SK-N-SH treated with all-trans-retinoic acid at 6 μM for 48 hours (cell line): ENCODE data around the gene GGACT.

Experiments
- ATAC-seq: fragments of 200-7000 bp; cut with Tn5 transposase; 3 replicates; pipeline ENCODE4 v1.9.1; 2020; ENCODE audit warnings: mild to moderate bottlenecking, moderate library complexity
- BACH2 ChIP-seq: fragments of 250-450 bp; sonication (Bioruptor Pico); IDR thresholded peaks from 2 replicates; pipeline ENCODE4 v1.9.0; 2021; ENCODE audit warnings: mild to moderate bottlenecking, borderline replicate concordance
- CREB5 ChIP-seq: fragments of 250-450 bp; sonication (Bioruptor Pico); IDR thresholded peaks from 2 replicates; pipeline ENCODE4 v1.5.1; 2020; ENCODE audit warnings: low read depth, mild to moderate bottlenecking, moderate library complexity
- CSDC2 ChIP-seq: fragments of 250-450 bp; sonication (Bioruptor Pico); IDR thresholded peaks from 2 replicates; pipeline ENCODE4 v1.5.0; 2020; ENCODE audit warnings: mild to moderate bottlenecking, moderate library complexity
- ESRRG ChIP-seq: fragments of 250-450 bp; sonication (Bioruptor Pico); IDR thresholded peaks from 2 replicates; pipeline ENCODE4 v1.6.1; 2021; ENCODE audit warnings: mild to moderate bottlenecking
- GLIS3 ChIP-seq: fragments of 250-450 bp; sonication (Bioruptor Pico); IDR thresholded peaks from 2 replicates; pipeline ENCODE4 v1.5.0; 2020; ENCODE audit warnings: mild to moderate bottlenecking, moderate library complexity
- ISL1 ChIP-seq: fragments of 250-450 bp; sonication (Bioruptor Pico); IDR thresholded peaks from 2 replicates; pipeline ENCODE4 v2.1.2; 2022; ENCODE audit warnings: mild to moderate bottlenecking, moderate library complexity
- OSR1 ChIP-seq: fragments of 250-450 bp; sonication (Bioruptor Pico); IDR thresholded peaks from 2 replicates; pipeline ENCODE4 v1.8.0; 2022; ENCODE audit warnings: moderate library complexity, mild to moderate bottlenecking, inconsistent platforms
- PATZ1 ChIP-seq: fragments of 250-450 bp; sonication (Bioruptor Pico); IDR thresholded peaks from 2 replicates; pipeline ENCODE4 v1.8.0; 2020; ENCODE audit warnings: mild to moderate bottlenecking, moderate library complexity, borderline replicate concordance
- POU6F1 ChIP-seq: fragments of 250-450 bp; sonication (Bioruptor Pico); IDR thresholded peaks from 2 replicates; pipeline ENCODE4 v1.8.0; 2021; ENCODE audit warnings: low read depth, mild to moderate bottlenecking, moderate library complexity, borderline replicate concordance
- PPARA ChIP-seq: fragments of 250-450 bp; sonication (Bioruptor Pico); IDR thresholded peaks from 2 replicates; pipeline ENCODE4 v1.5.0; 2020; ENCODE audit warnings: mild to moderate bottlenecking, borderline replicate concordance
- RARB ChIP-seq: fragments of 250-450 bp; sonication (Bioruptor Pico); IDR thresholded peaks from 2 replicates; pipeline ENCODE4 v1.8.0; 2021; ENCODE audit warnings: mild to moderate bottlenecking, moderate library complexity
- SNAI2 ChIP-seq: fragments of 250-450 bp; sonication (Bioruptor Pico); IDR thresholded peaks from 2 replicates; pipeline ENCODE4 v1.5.0; 2020; ENCODE audit warnings: mild to moderate bottlenecking, moderate library complexity
- TCF4 ChIP-seq: fragments of 250-450 bp; sonication (Bioruptor Pico); IDR thresholded peaks from 2 replicates; pipeline ENCODE4 v1.8.0; 2021; ENCODE audit warnings: mild to moderate bottlenecking, moderate library complexity, borderline replicate concordance
- TSHZ2 ChIP-seq: fragments of 250-450 bp; sonication (Bioruptor Pico); IDR thresholded peaks from 2 replicates; pipeline ENCODE4 v1.5.0; 2020; ENCODE audit warnings: mild to moderate bottlenecking, moderate library complexity
- ZC3H10 ChIP-seq: fragments of 250-450 bp; sonication (Bioruptor Pico); IDR thresholded peaks from 2 replicates; pipeline ENCODE4 v1.5.1; 2021; ENCODE audit warnings: mild to moderate bottlenecking, moderate library complexity
- ZFP3 ChIP-seq: fragments of 250-450 bp; sonication (Bioruptor Pico); IDR thresholded peaks from 2 replicates; pipeline ENCODE4 v1.5.0; 2020; ENCODE audit warnings: mild to moderate bottlenecking, moderate library complexity
- ZFP30 ChIP-seq: fragments of 450-650 bp; formaldehyde crosslinking; IDR thresholded peaks from 2 replicates; pipeline ENCODE4 v1.5.0; 2022; ENCODE audit warnings: mild to moderate bottlenecking, moderate library complexity
- ZNF565 ChIP-seq: fragments of 450-650 bp; formaldehyde crosslinking; conservative IDR thresholded peaks from 2 replicates; pipeline ENCODE4 v1.5.0; 2020; ENCODE audit warnings: low read depth, mild to moderate bottlenecking, moderate library complexity
- ZNF70 ChIP-seq: fragments of 450-650 bp; formaldehyde crosslinking; IDR thresholded peaks from 2 replicates; pipeline ENCODE4 v1.5.0; 2020; ENCODE audit warnings: mild to moderate bottlenecking, moderate library complexity
- ZNF8 ChIP-seq: fragments of 450-650 bp; formaldehyde crosslinking; IDR thresholded peaks from 2 replicates; pipeline ENCODE4 v1.5.0; 2020; ENCODE audit warnings: mild to moderate bottlenecking, moderate library complexity

The GGACT gene

GRCh38 chr13:100534911-100535310, 53.7 kb downstream of the GGACT start (continued):
- TF ChIP-seq TSHZ2 (CRISPR knock-in tag), result no peak
- no peak for TF ChIP-seq PPARA (CRISPR knock-in tag)
- TF ChIP-seq ZFP3 (CRISPR knock-in tag), result no peak

GRCh38 chr13:100534147-100534843, 54.3 kb downstream of the GGACT start:
- TF ChIP-seq ZFP3 (CRISPR knock-in tag), result no peak
- no peak for TF ChIP-seq ISL1 (CRISPR knock-in tag)
- no peak for TF ChIP-seq RARB (CRISPR knock-in tag)
- TF ChIP-seq BACH2 (CRISPR knock-in tag), result no peak
- no peak for TF ChIP-seq ZNF565
- no peak for TF ChIP-seq SNAI2 (CRISPR knock-in tag)
- TF ChIP-seq ZC3H10 (CRISPR knock-in tag), result no peak
- TF ChIP-seq POU6F1 (CRISPR knock-in tag), result no peak
- TF ChIP-seq TCF4 (CRISPR knock-in tag), result no peak
- TF ChIP-seq, all 23 proteins: peak for 0
- no peak for ATAC-seq

GRCh38 chr13:100533588-100534041, 55.0 kb downstream of the GGACT start:
- ATAC-seq, result no peak
- TF ChIP-seq BACH2 (CRISPR knock-in tag) (no peak), ZC3H10 (CRISPR knock-in tag) (no peak), ZNF70 (CRISPR knock-in tag) (no peak), OSR1 (no peak), CSDC2 (CRISPR knock-in tag) (no peak), ZNF8 (CRISPR knock-in tag) (no peak)
- TF ChIP-seq, all 23 proteins: peak for 0

GRCh38 chr13:100532836-100533435, 55.7 kb downstream of the GGACT start:
- no peak; the same call in 2 of the 3 replicates for ATAC-seq
- no peak for TF ChIP-seq SNAI2 (CRISPR knock-in tag)
- no peak for TF ChIP-seq ZFP3 (CRISPR knock-in tag)
- TF ChIP-seq BACH2 (CRISPR knock-in tag), result no peak
- TF ChIP-seq CREB5 (CRISPR knock-in tag), result no peak

GRCh38 chr13:100532090-100532766, 56.4 kb downstream of the GGACT start:
- TF ChIP-seq ISL1 (CRISPR knock-in tag) (no peak), ESRRG (CRISPR knock-in tag) (no peak)
- no peak for ATAC-seq

- no peak for ATAC-seq
- TF ChIP-seq ZC3H10 (CRISPR knock-in tag), result no peak
- no peak for TF ChIP-seq GLIS3 (CRISPR knock-in tag)
- TF ChIP-seq PPARA (CRISPR knock-in tag), result no peak
- TF ChIP-seq RARB (CRISPR knock-in tag), result no peak
- TF ChIP-seq CSDC2 (CRISPR knock-in tag), result no peak
- TF ChIP-seq ZFP30 (CRISPR knock-in tag), result no peak
- TF ChIP-seq PATZ1 (CRISPR knock-in tag), result no peak
- no peak for TF ChIP-seq ISL1 (CRISPR knock-in tag)
- no peak for TF ChIP-seq CREB5 (CRISPR knock-in tag)
- TF ChIP-seq ZNF8 (CRISPR knock-in tag), result no peak
Measured at GRCh38 chr13:100530671-100531213, 57.8 kb downstream of the GGACT start.
